Nephron (organoid): Measurements from ENCODE around the gene PNPLA7.
A peak's percentile ranks its signal among the peaks of the same experiment; 100 is the strongest.

Experiments
- H3K27ac Mint-ChIP-seq, 3 experiments: 2 replicates each; pipeline ENCODE4 v1.8.0; 2020; ENCODE audit warnings: mixed read lengths in 3 of 3, mild to moderate bottlenecking in 2 of 3, moderate library complexity in 1 of 3
- H3K27me3 Mint-ChIP-seq: 2 replicates; pipeline ENCODE4 v1.8.0; 2021; ENCODE audit warnings: low read depth, mild to moderate bottlenecking, moderate library complexity, mixed read lengths
- H3K36me3 Mint-ChIP-seq: 2 replicates; pipeline ENCODE4 v1.8.0; 2020; ENCODE audit warnings: low read depth, mixed read lengths
- H3K4me1 Mint-ChIP-seq: 2 replicates; pipeline ENCODE4 v1.8.0; 2020; ENCODE audit warnings: mixed read lengths
- H3K4me3 Mint-ChIP-seq, 3 experiments: 2 replicates each; pipeline ENCODE4 v1.8.0; 2020; ENCODE audit warnings: mild to moderate bottlenecking in 3 of 3, mixed read lengths in 3 of 3, moderate library complexity in 2 of 3
- H3K9me3 Mint-ChIP-seq: 2 replicates; pipeline ENCODE4 v1.8.0; 2020; ENCODE audit warnings: mixed read lengths
- CTCF ChIP-seq, 3 experiments: fragments of 200-600 bp; sonication (generic); IDR thresholded peaks; one replicate each; pipeline ENCODE4 v1.5.0; 2021; ENCODE audit warnings: antibody characterized with exemption in 3 of 3; ENCODE audit not compliant: unreplicated experiment in 3 of 3

PNPLA7 gene

GRCh38 chr9:137416563-137417151, 133.5 kb downstream of the PNPLA7 start:
- no peaks in the 10 kb centered on the region for H3K9me3 Mint-ChIP-seq
- H3K4me1 Mint-ChIP-seq, result peaks cover 7% of the 10 kb centered on the region

GRCh38 chr9:137416006-137416562, 134.1 kb downstream of the PNPLA7 start:
- H3K4me3 Mint-ChIP-seq, result no peak overlapping the region
- H3K4me1 Mint-ChIP-seq, result peaks cover 7% of the 10 kb centered on the region
- H3K27ac Mint-ChIP-seq, result no peak overlapping the region
- TF ChIP-seq CTCF (IDR thresholded peaks at IDR 0.05; ENCODE audit: unreplicated experiment in 3 of 3), result no peak
- H3K27me3 Mint-ChIP-seq, result no peaks in the 10 kb centered on the region
- no peaks in the 10 kb centered on the region for H3K9me3 Mint-ChIP-seq
- H3K36me3 Mint-ChIP-seq, result peaks cover 4% of the 10 kb centered on the region

More at GRCh38 chr9:137416563-137417151, 133.5 kb downstream of the PNPLA7 start:
- Mint-ChIP-seq H3K27me3 (no peaks in the 10 kb centered on the region), H3K4me3 (no peak overlapping the region), H3K27ac (no peak overlapping the region), H3K36me3 (peaks cover 4% of the 10 kb centered on the region)
- TF ChIP-seq CTCF (IDR thresholded peaks at IDR 0.05; ENCODE audit: unreplicated experiment in 3 of 3), result no peak

GRCh38 chr9:137415451-137415850, 134.8 kb downstream of the PNPLA7 start:
- Mint-ChIP-seq H3K4me1 (peaks cover 7% of the 10 kb centered on the region), H3K9me3 (no peaks in the 10 kb centered on the region), H3K27ac (peak overlapping the region in 2 of 3 experiments; percentile 58 to 67), H3K36me3 (peaks cover 4% of the 10 kb centered on the region), H3K4me3 (no peak overlapping the region), H3K27me3 (no peaks in the 10 kb centered on the region)
- no peak for TF ChIP-seq CTCF (IDR thresholded peaks at IDR 0.05; ENCODE audit: unreplicated experiment in 3 of 3)

GRCh38 chr9:137412431-137412830, 137.8 kb downstream of the PNPLA7 start:
- no peak overlapping the region for H3K27ac Mint-ChIP-seq
- H3K36me3 Mint-ChIP-seq, result peaks cover 4% of the 10 kb centered on the region
- no peaks in the 10 kb centered on the region for H3K27me3 Mint-ChIP-seq
- no peak overlapping the region for H3K4me3 Mint-ChIP-seq
- peaks cover 11% of the 10 kb centered on the region for H3K4me1 Mint-ChIP-seq
- no peak for TF ChIP-seq CTCF (IDR thresholded peaks at IDR 0.05; ENCODE audit: unreplicated experiment in 3 of 3)
- no peaks in the 10 kb centered on the region for H3K9me3 Mint-ChIP-seq

- no peak for TF ChIP-seq CTCF (IDR thresholded peaks at IDR 0.05; ENCODE audit: unreplicated experiment in 3 of 3)
Observed at GRCh38 chr9:137411645-137412380, 138.4 kb downstream of the PNPLA7 start.

More at GRCh38 chr9:137411645-137412380, 138.4 kb downstream of the PNPLA7 start:
- H3K4me1 Mint-ChIP-seq, result peaks cover 11% of the 10 kb centered on the region
- H3K9me3 Mint-ChIP-seq, result no peaks in the 10 kb centered on the region
- no peak overlapping the region for H3K4me3 Mint-ChIP-seq
- no peak overlapping the region for H3K27ac Mint-ChIP-seq
- H3K36me3 Mint-ChIP-seq, result peaks cover 4% of the 10 kb centered on the region
- no peaks in the 10 kb centered on the region for H3K27me3 Mint-ChIP-seq
